GM12878 (cell line): ENCODE data around the gene PRDM1. TPM values are rescaled to one million over a fixed set of nuclear protein-coding genes. Genes with fewer than 3 reads are reported as not detected.

Experiments
- ATAC-seq: fragments of 200-7000 bp; cut with Tn5 transposase; 3 replicates; pipeline ENCODE4 v1.9.1; 2020; ENCODE audit warnings: mild to moderate bottlenecking, moderate library complexity
- BruUV-seq: library from RNA; stranded (reverse); fragments of 400-500 nt; replicated peaks from 2 replicates; lab custom pipeline; 2021; lab: Mats Ljungman, UMichigan
- CTCF ChIA-PET: fragments of 300-600 bp; sonication (Branson Sonifier 250); formaldehyde crosslinking; extraction: SDS; loops from one replicate; lab custom pipeline; 2021; ENCODE audit warnings: inconsistent platforms; lab: Yijun Ruan, JAX
- POLR2A ChIA-PET: fragments of 350-600 bp; formaldehyde crosslinking; extraction: SDS; loops from one replicate; lab custom pipeline; 2021; ENCODE audit warnings: inconsistent platforms; lab: Charles Lee
- RAD21 ChIA-PET: fragments of 300-600 bp; sonication (Branson Sonifier 250); formaldehyde crosslinking; loops from one replicate; lab custom pipeline; 2023; ENCODE audit warnings: antibody characterized with exemption; ENCODE audit not compliant: unreplicated experiment; lab: Charles Lee
- SMC1A ChIA-PET: fragments of 300-600 bp; sonication (Branson Sonifier 250); formaldehyde crosslinking; loops from one replicate; lab custom pipeline; 2023; ENCODE audit not compliant: unreplicated experiment, uncharacterized antibody; lab: Charles Lee
- DNase-seq: peaks from one replicate; pipeline ENCODE4 v3.0.0-alpha.2; 2011; ENCODE audit warnings: low read depth, low spot score
- FAIRE-seq: peaks from 3 replicates; lab custom pipeline; 2011; peaks lifted over from hg19 to GRCh38; lab: Jason Lieb, UNC
- H2AFZ ChIP-seq: 2 replicates; pipeline ENCODE4 v1.6.0; 2011; ENCODE audit warnings: low read depth, low read length, control low read depth; ENCODE audit not compliant: control insufficient read depth
- H3K27ac ChIP-seq: 2 replicates; pipeline ENCODE4 v1.5.1; 2011; ENCODE audit warnings: control low read depth; ENCODE audit not compliant: control insufficient read depth, insufficient read depth
- H3K27me3 ChIP-seq, 2 experiments: replicated peaks in 1 of 2; 2 replicates each; pipeline versions ENCODE4 v1.6.0 to v1.6.1; 2011; ENCODE audit warnings: low read length in 1 of 2; ENCODE audit not compliant: control insufficient read depth in 2 of 2, insufficient read depth in 2 of 2
- H3K36me3 ChIP-seq, 2 experiments: 2 replicates each; pipeline ENCODE4 v1.5.1; 2011; ENCODE audit warnings: low read length in 1 of 2; ENCODE audit not compliant: control insufficient read depth in 2 of 2, insufficient read depth in 2 of 2
- H3K4me1 ChIP-seq: 2 replicates; pipeline ENCODE4 v1.6.1; 2011; ENCODE audit warnings: mild to moderate bottlenecking, low read length, moderate library complexity, mixed read lengths; ENCODE audit not compliant: control insufficient read depth, insufficient read depth
- H3K4me2 ChIP-seq: 2 replicates; pipeline ENCODE4 v1.6.0; 2011; ENCODE audit warnings: control low read depth; ENCODE audit not compliant: control insufficient read depth, insufficient read depth
- H3K4me3 ChIP-seq: fragments of 200-600 bp; sonication (generic); 2 replicates; pipeline ENCODE4 v1.5.1; 2016
- H3K79me2 ChIP-seq: 2 replicates; pipeline ENCODE4 v1.6.0; 2011; ENCODE audit warnings: low read length; ENCODE audit not compliant: control insufficient read depth, insufficient read depth
- H3K9ac ChIP-seq: 2 replicates; pipeline ENCODE4 v1.8.0; 2011; ENCODE audit warnings: low read length, control low read depth, mixed read lengths; ENCODE audit not compliant: control insufficient read depth, insufficient read depth
- H3K9me3 ChIP-seq: replicated peaks from 3 replicates; pipeline ENCODE4 v1.5.1; 2011; ENCODE audit warnings: mild to moderate bottlenecking, low read length; ENCODE audit not compliant: control insufficient read depth, insufficient read depth
- H4K20me1 ChIP-seq: 2 replicates; pipeline ENCODE4 v1.6.0; 2011; ENCODE audit not compliant: control insufficient read depth, insufficient read depth
- BCL11A ChIP-seq: IDR thresholded peaks from 2 replicates; pipeline ENCODE4 v1.6.1; 2011; ENCODE audit warnings: low read depth, low read length
- EED ChIP-seq: sonication (generic); IDR thresholded peaks from 2 replicates; pipeline ENCODE4 v1.6.1; 2016; ENCODE audit warnings: antibody characterized with exemption, low read depth
- IKZF1 ChIP-seq: fragments of 450-650 bp; conservative IDR thresholded peaks from 2 replicates; pipeline ENCODE4 v1.6.1; 2017; ENCODE audit warnings: antibody characterized with exemption, mild to moderate bottlenecking
- IKZF2 ChIP-seq, 2 experiments: fragments of 450-650 bp; IDR thresholded peaks; 2 replicates each; pipeline ENCODE4 v1.6.1; 2017; ENCODE audit warnings: mild to moderate bottlenecking in 2 of 2, moderate library complexity in 2 of 2
- PAX5 ChIP-seq: IDR thresholded peaks from 2 replicates; pipeline ENCODE4 v1.6.1; 2011; ENCODE audit warnings: low read depth, low read length, borderline replicate concordance
- POLR2AphosphoS5 ChIP-seq: IDR thresholded peaks from 2 replicates; pipeline ENCODE4 v1.6.1; 2011; ENCODE audit warnings: mild to moderate bottlenecking, low read length, inconsistent platforms
- RELA ChIP-seq: fragments of 450-650 bp; IDR thresholded peaks from 2 replicates; pipeline ENCODE4 v1.8.0; 2014; ENCODE audit warnings: borderline replicate concordance; ENCODE audit not compliant: partially characterized antibody
- SP1 ChIP-seq: IDR thresholded peaks from one replicate; pipeline ENCODE4 v1.6.1; 2011; ENCODE audit warnings: low read depth, low read length
- WGBS: methylation state at CpG from one replicate; pipeline ENCODE4 v1.1.6; 2016; ENCODE audit warnings: low lambda C conversion rate; ENCODE audit not compliant: insufficient replicate concordance, insufficient coverage; ENCODE audit errors: missing lambda C conversion rate; 5-methylcytosine and 5-hydroxymethylcytosine counted together
- in situ Hi-C: fragments of 300-500 bp; cut with MboI; formaldehyde crosslinking; loops from 9 replicates; pipeline ENCODE4 v1.14.3; 2018; ENCODE audit warnings: mixed read lengths
- intact Hi-C: fragments of 100-400 bp; cut with micrococcal nuclease; formaldehyde crosslinking; loops from one replicate; pipeline ENCODE4 v1.14.2; 2022; ENCODE audit not compliant: unreplicated experiment
- polyA plus RNA-seq, 11 experiments: library from polyadenylated mRNA; depleted of rRNA in 4 of 11; unstranded in 6 of 11; stranded (reverse) in 5 of 11; fragments of >200 nt; fragmentation: Nextera tagmentation in 4 of 11; fragmentation: Illumina TruSeq in 1 of 11; extraction: Ambion mirVana in 4 of 11; extraction: Trizol in 1 of 11; gene quantifications; 1 replicate in 1 of 11; 2 replicates in 10 of 11; pipeline versions ENCODE4 v1.2.1 to v1.2.3, GENCODE V29; 2011 to 2016; ENCODE audit warnings: inconsistent platforms in 2 of 11, missing spikeins in 2 of 11, low read depth in 1 of 11
- total RNA-seq, 4 experiments: library from RNA; depleted of rRNA in 3 of 4; stranded (reverse); fragments of >200 nt in 3 of 4; fragmentation: Illumina TruSeq in 1 of 4; extraction: Trizol in 1 of 4; gene quantifications; 2 replicates each; pipeline versions ENCODE4 v1.2.1 to v1.2.3, GENCODE V29; 2013 to 2021
- TF ChIP-seq, protein P1 (sequence below): fragments of 450-650 bp; IDR thresholded peaks from 2 replicates; pipeline ENCODE4 v1.6.1; 2017; ENCODE audit warnings: low read depth, mild to moderate bottlenecking, moderate library complexity
- TF ChIP-seq, protein P2 (sequence below): fragments of 450-650 bp; IDR thresholded peaks from 2 replicates; pipeline ENCODE4 v1.6.1; 2016; ENCODE audit warnings: mild to moderate bottlenecking

Gene PRDM1
- total and polyA plus RNA-seq, 10 of the 15 experiments (the other 5 are each of a cell fraction or from before 2014, with no cell fraction given), result 1.9 to 15.8 (median 4.1) TPM

GRCh38 chr6:106102967-106103727, 17.0 kb downstream of the PRDM1 start:
- H3K27me3 ChIP-seq, result no peaks in the 10 kb centered on the region; a peak in 1 of 4 replicates
- H3K4me1 ChIP-seq, result peaks cover 51% of the 10 kb centered on the region
- peak overlapping the region; percentile 49; the same call in 1 of the 2 replicates for H3K9ac ChIP-seq
- peaks cover 5% of the 10 kb centered on the region for H4K20me1 ChIP-seq
- ATAC-seq (no peak), DNase-seq (no peak), FAIRE-seq (no peak)
- H3K79me2 ChIP-seq, result peaks cover 33% of the 10 kb centered on the region
- ChIA-PET POLR2A (interaction anchor here (0.5 to 1.8 kb wide), 4 partner anchors 8 to 60 kb away, joined by 4 to 5 read pairs (median 4); no protein-coding TSS in a partner anchor), SMC1A (interaction anchor here (0.9 to 3.4 kb wide), 17 partner anchors 11 to 120 kb away, joined by 3 to 22 read pairs (median 7); no protein-coding TSS in a partner anchor), RAD21 (interaction anchor here (0.5 to 2.8 kb wide), 16 partner anchors 9 to 361 kb away, joined by 3 to 22 read pairs (median 4); partner anchors contain the start of gene PRDM1), CTCF (interaction anchor here (0.7 to 2.3 kb wide), 7 partner anchors 9 to 671 kb away, joined by 3 to 12 read pairs (median 5); no protein-coding TSS in a partner anchor)
- H3K4me3 ChIP-seq, result peak overlapping the region; percentile 6; the same call in 1 of the 2 replicates
- no peaks in the 10 kb centered on the region; the same call in 1 of the 3 replicates for H3K9me3 ChIP-seq
- TF ChIP-seq BCL11A (no peak), POLR2AphosphoS5 (peak; percentile 59; the same call in 1 of the 2 replicates)
- peak overlapping the region; percentile 78 for H3K4me2 ChIP-seq
- H3K27ac ChIP-seq, result peak overlapping the region; percentile 15; the same call in 1 of the 2 replicates
- H3K36me3 ChIP-seq, result peaks cover 5 to 22% of the 10 kb centered on the region in 2 experiments
- TSS peak; percentile 59 for BruUV-seq
- intact Hi-C loops (loop anchor here (1.0 to 5.0 kb wide), 5 partner anchors 23 to 456 kb away; no protein-coding TSS in a partner anchor), in situ Hi-C loops (loop anchor here (10.0 kb wide), 1 partner anchor 62 kb away; no protein-coding TSS in a partner anchor)
- WGBS, result 55% methylated on average over 11 of the region's 11 CpGs
- no peak overlapping the region for H2AFZ ChIP-seq

GRCh38 chr6:106103728-106104109, 17.6 kb downstream of the PRDM1 start:
- ChIA-PET SMC1A (interaction anchor here (1.0 to 3.4 kb wide), 10 partner anchors 14 to 119 kb away, joined by 3 to 22 read pairs (median 6); no protein-coding TSS in a partner anchor), RAD21 (interaction anchor here (1.0 to 2.8 kb wide), 8 partner anchors 8 to 121 kb away, joined by 3 to 22 read pairs (median 4); partner anchors contain the start of gene PRDM1)
- 0 out of 2 replicates have a peak overlapping the region, but pooled peaks have one; percentile 15 for H3K27ac ChIP-seq
- TF ChIP-seq POLR2AphosphoS5, result no peak
- peak; percentile 35; the same call in 1 of the 2 replicates for TF ChIP-seq EED
- peak; percentile 96 for TF ChIP-seq PAX5
- TF ChIP-seq, protein P1, sequence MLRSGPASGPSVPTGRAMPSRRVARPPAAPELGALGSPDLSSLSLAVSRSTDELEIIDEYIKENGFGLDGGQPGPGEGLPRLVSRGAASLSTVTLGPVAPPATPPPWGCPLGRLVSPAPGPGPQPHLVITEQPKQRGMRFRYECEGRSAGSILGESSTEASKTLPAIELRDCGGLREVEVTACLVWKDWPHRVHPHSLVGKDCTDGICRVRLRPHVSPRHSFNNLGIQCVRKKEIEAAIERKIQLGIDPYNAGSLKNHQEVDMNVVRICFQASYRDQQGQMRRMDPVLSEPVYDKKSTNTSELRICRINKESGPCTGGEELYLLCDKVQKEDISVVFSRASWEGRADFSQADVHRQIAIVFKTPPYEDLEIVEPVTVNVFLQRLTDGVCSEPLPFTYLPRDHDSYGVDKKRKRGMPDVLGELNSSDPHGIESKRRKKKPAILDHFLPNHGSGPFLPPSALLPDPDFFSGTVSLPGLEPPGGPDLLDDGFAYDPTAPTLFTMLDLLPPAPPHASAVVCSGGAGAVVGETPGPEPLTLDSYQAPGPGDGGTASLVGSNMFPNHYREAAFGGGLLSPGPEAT, result peak; percentile 25; the same call in 1 of the 2 replicates
- no peak for TF ChIP-seq SP1
- TF ChIP-seq, protein P2, sequence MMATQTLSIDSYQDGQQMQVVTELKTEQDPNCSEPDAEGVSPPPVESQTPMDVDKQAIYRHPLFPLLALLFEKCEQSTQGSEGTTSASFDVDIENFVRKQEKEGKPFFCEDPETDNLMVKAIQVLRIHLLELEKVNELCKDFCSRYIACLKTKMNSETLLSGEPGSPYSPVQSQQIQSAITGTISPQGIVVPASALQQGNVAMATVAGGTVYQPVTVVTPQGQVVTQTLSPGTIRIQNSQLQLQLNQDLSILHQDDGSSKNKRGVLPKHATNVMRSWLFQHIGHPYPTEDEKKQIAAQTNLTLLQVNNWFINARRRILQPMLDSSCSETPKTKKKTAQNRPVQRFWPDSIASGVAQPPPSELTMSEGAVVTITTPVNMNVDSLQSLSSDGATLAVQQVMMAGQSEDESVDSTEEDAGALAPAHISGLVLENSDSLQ, result no peak
- peak; percentile 70 for TF ChIP-seq IKZF1
- TF ChIP-seq IKZF2 (IDR thresholded peaks at IDR 0.05), result peak; percentile 66 to 72
- no peak for TF ChIP-seq RELA

More at GRCh38 chr6:106103728-106104109, 17.6 kb downstream of the PRDM1 start:
- Histone ChIP-seq H3K4me2 (peak overlapping the region; percentile 78), H3K4me3 (0 out of 2 replicates have a peak overlapping the region, but pooled peaks have one; percentile 6), H3K9me3 (no peaks in the 10 kb centered on the region; the same call in 1 of the 3 replicates), H3K27me3 (no peaks in the 10 kb centered on the region; a peak in 1 of 4 replicates), H3K9ac (peak overlapping the region; percentile 49; the same call in 1 of the 2 replicates), H3K4me1 (peaks cover 46% of the 10 kb centered on the region), H3K36me3 (peaks cover 5 to 26% of the 10 kb centered on the region in 2 experiments), H3K79me2 (peaks cover 30% of the 10 kb centered on the region), H2AFZ (no peak overlapping the region), H4K20me1 (peaks cover 5% of the 10 kb centered on the region)
- intact Hi-C loops (loop anchor here (1.0 to 5.0 kb wide), 3 partner anchors 23 to 456 kb away; no protein-coding TSS in a partner anchor), in situ Hi-C loops (loop anchor here (10.0 kb wide), 1 partner anchor 61 kb away; no protein-coding TSS in a partner anchor)
- FAIRE-seq (no peak), DNase-seq (no peak), ATAC-seq (peak; percentile 56)
- no TSS peak for BruUV-seq
- ChIA-PET POLR2A (interaction anchor here (0.5 to 1.6 kb wide), 2 partner anchors 18 to 27 kb away, joined by 4 read pairs; no protein-coding TSS in a partner anchor), CTCF (interaction anchor here (0.7 to 2.3 kb wide), 4 partner anchors 10 to 672 kb away, joined by 4 to 12 read pairs (median 6); no protein-coding TSS in a partner anchor)
- WGBS, result 40% methylated on average over 9 of the region's 9 CpGs
